Activated CD4-positive, alpha-beta memory T cell treated with anti-CD3 and anti-CD28 coated beads for 36 hours (primary cell): ENCODE results near the gene SLBP. TPM values are rescaled to one million over a fixed set of nuclear protein-coding genes. Genes with fewer than 3 reads are reported as not detected.
"Not testable (repeated sequence)": the region's sequence is repeated elsewhere in the genome, so short reads cannot be mapped to it uniquely, and the experiment has no call there.

ENCODE experiments used
- CTCF ChIA-PET: fragments of 350-600 bp; sonication (Branson Sonifier 250); formaldehyde crosslinking; loops from one replicate; lab custom pipeline; 2021; ENCODE audit warnings: antibody characterized with exemption, inconsistent platforms; lab: Charles Lee
- POLR2A ChIA-PET: fragments of 350-600 bp; sonication (Branson Sonifier 250); formaldehyde crosslinking; loops from one replicate; lab custom pipeline; 2021; ENCODE audit warnings: antibody characterized with exemption; lab: Charles Lee
- DNase-seq: peaks from one replicate; pipeline ENCODE4 v3.0.0-alpha.2; 2020
- H3K27ac Mint-ChIP-seq: one replicate; pipeline ENCODE4 v1.8.0; 2021; ENCODE audit warnings: mixed read lengths
- H3K27me3 Mint-ChIP-seq: one replicate; pipeline ENCODE4 v1.8.0; 2021; ENCODE audit warnings: mixed read lengths
- H3K36me3 Mint-ChIP-seq: one replicate; pipeline ENCODE4 v1.8.0; 2021; ENCODE audit warnings: mixed read lengths
- H3K4me1 Mint-ChIP-seq: one replicate; pipeline ENCODE4 v1.8.0; 2021; ENCODE audit warnings: low read depth, mixed read lengths
- H3K4me3 Mint-ChIP-seq: one replicate; pipeline ENCODE4 v1.8.0; 2021; ENCODE audit warnings: mild to moderate bottlenecking, mixed read lengths
- H3K9me3 Mint-ChIP-seq: one replicate; pipeline ENCODE4 v1.8.0; 2021; ENCODE audit warnings: mixed read lengths
- intact Hi-C: fragments of 100-400 bp; cut with micrococcal nuclease; formaldehyde crosslinking; loops from one replicate; pipeline ENCODE4 v1.15.1; 2023
- total RNA-seq, 2 experiments: library from RNA; stranded (reverse); gene quantifications; one replicate each; pipeline ENCODE4 v1.2.3, GENCODE V29; 2021

SLBP gene
- total RNA-seq, 2 experiments from 2014 or later = 103 to 106 TPM

GRCh38 chr4:1682860-1683259 is 29.3 kb downstream of the SLBP start:
- ChIA-PET CTCF (interaction anchor here (1.4 to 2.2 kb wide), 2 partner anchors 11 to 128 kb away, joined by 4 to 18 read pairs; no protein-coding TSS in a partner anchor), POLR2A (no interaction called here)
- H3K9me3 Mint-ChIP-seq = no peaks in the 10 kb centered on the region
- no peak overlapping the region for H3K27ac Mint-ChIP-seq
- DNase-seq = no peak
- intact Hi-C loops = loop anchor here (5.0 to 10.0 kb wide), 2 partner anchors 172 to 896 kb away; partner anchors contain the start of gene LETM1
- no peaks in the 10 kb centered on the region for H3K36me3 Mint-ChIP-seq
- H3K27me3 Mint-ChIP-seq = no peaks in the 10 kb centered on the region
- peak overlapping the region; percentile 76 for H3K4me3 Mint-ChIP-seq
- peaks cover 9% of the 10 kb centered on the region for H3K4me1 Mint-ChIP-seq

- intact Hi-C loops = no loop called here
- Mint-ChIP-seq H3K9me3 (no peaks in the 10 kb centered on the region), H3K4me3 (no peak overlapping the region), H3K27ac (no peak overlapping the region), H3K36me3 (no peaks in the 10 kb centered on the region), H3K27me3 (no peaks in the 10 kb centered on the region), H3K4me1 (peaks cover 6% of the 10 kb centered on the region)
- POLR2A ChIA-PET = no interaction called here
- CTCF ChIA-PET = no interaction called here
- no peak for DNase-seq
These were observed 33.9 kb downstream of the SLBP start for GRCh38 chr4:1678244-1678643.

GRCh38 chr4:1676605-1677525 is 35.3 kb downstream of the SLBP start:
- Mint-ChIP-seq H3K9me3 (no peaks in the 10 kb centered on the region), H3K4me1 (no peaks in the 10 kb centered on the region), H3K36me3 (no peaks in the 10 kb centered on the region), H3K27ac (no peak overlapping the region), H3K4me3 (no peak overlapping the region), H3K27me3 (no peaks in the 10 kb centered on the region)
- DNase-seq = no peak
- intact Hi-C loops = no loop called here
- ChIA-PET CTCF (interaction anchor here (0.6 to 1.1 kb wide), 2 partner anchors 72 to 125 kb away, joined by 3 read pairs; no protein-coding TSS in a partner anchor), POLR2A (no interaction called here)

- DNase-seq = no peak
- ChIA-PET CTCF (interaction anchor here (1.1 kb wide), 2 partner anchors 17 to 73 kb away, joined by 3 read pairs; no protein-coding TSS in a partner anchor), POLR2A (no interaction called here)
- no peaks in the 10 kb centered on the region for H3K27me3 Mint-ChIP-seq
- intact Hi-C loops = no loop called here
- H3K4me3 Mint-ChIP-seq = no peak overlapping the region
- no peaks in the 10 kb centered on the region for H3K4me1 Mint-ChIP-seq
- no peaks in the 10 kb centered on the region for H3K36me3 Mint-ChIP-seq
- H3K27ac Mint-ChIP-seq = no peak overlapping the region
- no peaks in the 10 kb centered on the region for H3K9me3 Mint-ChIP-seq
These were observed 36.3 kb downstream of the SLBP start for GRCh38 chr4:1675802-1676137.

GRCh38 chr4:1675136-1675801 is 36.9 kb downstream of the SLBP start:
- no peaks in the 10 kb centered on the region for H3K4me1 Mint-ChIP-seq
- CTCF ChIA-PET = interaction anchor here (1.1 kb wide), 2 partner anchors 18 to 73 kb away, joined by 3 read pairs; no protein-coding TSS in a partner anchor
- no peaks in the 10 kb centered on the region for H3K27me3 Mint-ChIP-seq
- POLR2A ChIA-PET = no interaction called here
- no peaks in the 10 kb centered on the region for H3K36me3 Mint-ChIP-seq
- intact Hi-C loops = no loop called here
- H3K4me3 Mint-ChIP-seq = no peak overlapping the region
- no peak overlapping the region for H3K27ac Mint-ChIP-seq
- no peaks in the 10 kb centered on the region for H3K9me3 Mint-ChIP-seq
- DNase-seq = no peak

- DNase-seq = no peak
- CTCF ChIA-PET = no interaction called here
- intact Hi-C loops = no loop called here
- Mint-ChIP-seq H3K27me3 (no peaks in the 10 kb centered on the region), H3K4me1 (no peaks in the 10 kb centered on the region), H3K36me3 (no peaks in the 10 kb centered on the region), H3K9me3 (no peaks in the 10 kb centered on the region), H3K4me3 (no peak overlapping the region), H3K27ac (no peak overlapping the region)
- POLR2A ChIA-PET = no interaction called here
These were observed 37.4 kb downstream of the SLBP start for GRCh38 chr4:1674682-1675081.

GRCh38 chr4:1673671-1674070 is 38.4 kb downstream of the SLBP start:
- POLR2A ChIA-PET = no interaction called here
- DNase-seq = no peak
- no peaks in the 10 kb centered on the region for H3K36me3 Mint-ChIP-seq
- CTCF ChIA-PET = no interaction called here
- intact Hi-C loops = no loop called here
- H3K27ac Mint-ChIP-seq = no peak overlapping the region
- H3K27me3 Mint-ChIP-seq = no peaks in the 10 kb centered on the region
- no peaks in the 10 kb centered on the region for H3K9me3 Mint-ChIP-seq
- no peak overlapping the region for H3K4me3 Mint-ChIP-seq
- H3K4me1 Mint-ChIP-seq = no peaks in the 10 kb centered on the region

GRCh38 chr4:1671011-1671410 is 41.1 kb downstream of the SLBP start:
- DNase-seq, H3K36me3 Mint-ChIP-seq, H3K27me3 Mint-ChIP-seq, POLR2A ChIA-PET, H3K4me3 Mint-ChIP-seq, H3K9me3 Mint-ChIP-seq, CTCF ChIA-PET, H3K4me1 Mint-ChIP-seq, H3K27ac Mint-ChIP-seq, intact Hi-C loops: not testable (repeated sequence)

- H3K9me3 Mint-ChIP-seq = no peaks in the 10 kb centered on the region
- ChIA-PET CTCF (no interaction called here), POLR2A (no interaction called here)
- H3K4me3 Mint-ChIP-seq = no peak overlapping the region
- DNase-seq = no peak
- no peaks in the 10 kb centered on the region for H3K36me3 Mint-ChIP-seq
- no peak overlapping the region for H3K27ac Mint-ChIP-seq
- no peaks in the 10 kb centered on the region for H3K27me3 Mint-ChIP-seq
- intact Hi-C loops = no loop called here
- H3K4me1 Mint-ChIP-seq = no peaks in the 10 kb centered on the region
These were observed 41.8 kb downstream of the SLBP start for GRCh38 chr4:1670279-1670678.

- Mint-ChIP-seq H3K9me3 (no peaks in the 10 kb centered on the region), H3K4me3 (no peak overlapping the region), H3K4me1 (no peaks in the 10 kb centered on the region), H3K27me3 (no peaks in the 10 kb centered on the region), H3K27ac (no peak overlapping the region), H3K36me3 (no peaks in the 10 kb centered on the region)
- POLR2A ChIA-PET = no interaction called here
- intact Hi-C loops = no loop called here
- DNase-seq = no peak
- CTCF ChIA-PET = no interaction called here
These were observed 42.3 kb downstream of the SLBP start for GRCh38 chr4:1669850-1670249.

- H3K4me3 Mint-ChIP-seq = no peak overlapping the region
- intact Hi-C loops = no loop called here
- no peaks in the 10 kb centered on the region for H3K9me3 Mint-ChIP-seq
- no peaks in the 10 kb centered on the region for H3K27me3 Mint-ChIP-seq
- no peak for DNase-seq
- H3K4me1 Mint-ChIP-seq = no peaks in the 10 kb centered on the region
- H3K36me3 Mint-ChIP-seq = no peaks in the 10 kb centered on the region
- POLR2A ChIA-PET = no interaction called here
- no peak overlapping the region for H3K27ac Mint-ChIP-seq
- CTCF ChIA-PET = no interaction called here
These were observed 42.8 kb downstream of the SLBP start for GRCh38 chr4:1669270-1669669.

GRCh38 chr4:1668488-1668840 is 43.7 kb downstream of the SLBP start:
- H3K4me1 Mint-ChIP-seq = no peaks in the 10 kb centered on the region

More at GRCh38 chr4:1668488-1668840, 43.7 kb downstream of the SLBP start:
- no peak overlapping the region for H3K27ac Mint-ChIP-seq
- H3K9me3 Mint-ChIP-seq = no peaks in the 10 kb centered on the region
- no peaks in the 10 kb centered on the region for H3K27me3 Mint-ChIP-seq
- no peaks in the 10 kb centered on the region for H3K36me3 Mint-ChIP-seq
- no peak for DNase-seq
- intact Hi-C loops = no loop called here
- ChIA-PET CTCF (interaction anchor here (0.6 kb wide), 1 partner anchor 323 kb away, joined by 3 read pairs; no protein-coding TSS in a partner anchor), POLR2A (no interaction called here)
- no peak overlapping the region for H3K4me3 Mint-ChIP-seq
